ENCODE data around the gene SMARCAL1. TPM values are rescaled to one million over a fixed set of nuclear protein-coding genes. Genes with fewer than 3 reads are reported as not detected.

The SMARCAL1 gene
- 10 to 100 TPM; 29.1 to 35.1 TPM for total RNA-seq
- polyA plus RNA-seq (2013, experiment 1 of 2) = 27.8 TPM
- 26.4 TPM for polyA plus RNA-seq (2013, experiment 2 of 2)
- long read RNA-seq, experiment 1, partial matches to known transcripts = 6 of 12 reads
- long read RNA-seq, experiment 1, other reads (novel, unspliced or antisense) = 6 of 12 reads
- long read RNA-seq, experiment 2, transcript SMARCAL1-201 (18 exons, 3,271 nt) = major isoform, 21 of 60 reads
- long read RNA-seq, experiment 2, transcript SMARCAL1-202 (18 exons, 3,056 nt) = minor isoform, 9 of 60 reads
- long read RNA-seq, experiment 2, partial matches to known transcripts = 7 of 60 reads
- long read RNA-seq, experiment 2, other reads (novel, unspliced or antisense) = 23 of 60 reads
- long read RNA-seq, experiment 3, transcript SMARCAL1-201 (18 exons, 3,271 nt) = major isoform, 115 of 255 reads
- long read RNA-seq, experiment 3, transcript SMARCAL1-202 (18 exons, 3,056 nt) = minor isoform, 56 of 255 reads
- long read RNA-seq, experiment 3, partial matches to known transcripts = 18 of 255 reads
- long read RNA-seq, experiment 3, other reads (novel, unspliced or antisense) = 66 of 255 reads
- long read RNA-seq, experiment 4, partial matches to known transcripts = 0 of 2 reads
- long read RNA-seq, experiment 4, other reads (novel, unspliced or antisense) = 0 of 2 reads

GRCh38 chr2:216412022-216412999, at the start of gene SMARCAL1:
TSS of gene SMARCAL1 (plus strand) at chr2:216412484. CDS start at chr2:216414705, 2,221 bp downstream.
- TF ChIP-seq CTCF (conservative IDR thresholded peaks at IDR 0.05) = no peak
- Histone ChIP-seq H3K9me3 (ENCODE audit: control insufficient read depth, low read length) (no peaks in the 10 kb centered on the region), H3K36me3 (ENCODE audit: control insufficient read depth, insufficient read depth, low read length) (peaks cover 24% of the 10 kb centered on the region), H3K9ac (ENCODE audit: extremely low read depth, low read length, poor library complexity, severe bottlenecking) (peak within 1 kb of the TSS; percentile 61), H3K4me1 (ENCODE audit: control insufficient read depth, insufficient read depth, low read length) (peaks cover 10% of the 10 kb centered on the region), H3K27me3 (ENCODE audit: control insufficient read depth, insufficient read depth, low read length, poor library complexity, severe bottlenecking) (no peaks in the 10 kb centered on the region), H3K4me3 (ENCODE audit: low read length) (peak within 1 kb of the TSS; percentile 95), H3K27ac (ENCODE audit: low read depth, low read length) (peak within 1 kb of the TSS; percentile 54)
- peak within 1 kb of the TSS; percentile 93 for H3K27ac Mint-ChIP-seq
- WGBS, 2 experiments (ENCODE audit: insufficient coverage in 1 of 2, insufficient read length in 1 of 2) = 8 to 15% methylated on average over 26 to 56 of the region's 56 CpGs
- peak; percentile 100 for DNase-seq
- peaks cover 11% of the 10 kb centered on the region for H3K36me3 Mint-ChIP-seq (ENCODE audit: low read depth)
- peaks cover 26% of the 10 kb centered on the region for H3K4me1 Mint-ChIP-seq
- no peaks in the 10 kb centered on the region for H3K9me3 Mint-ChIP-seq
- H3K27me3 Mint-ChIP-seq (ENCODE audit: insufficient read depth) = no peaks in the 10 kb centered on the region
- H3K4me3 Mint-ChIP-seq = peak within 1 kb of the TSS; percentile 95

- H3K4me1 Mint-ChIP-seq = peaks cover 21% of the 10 kb centered on the region
- H3K9me3 Mint-ChIP-seq = no peaks in the 10 kb centered on the region
- peaks cover 31% of the 10 kb centered on the region for H3K27me3 Mint-ChIP-seq (ENCODE audit: insufficient read depth)
- Histone ChIP-seq H3K27ac (ENCODE audit: low read depth, low read length) (no peak overlapping the region), H3K36me3 (ENCODE audit: control insufficient read depth, insufficient read depth, low read length) (no peaks in the 10 kb centered on the region), H3K9ac (ENCODE audit: extremely low read depth, low read length, poor library complexity, severe bottlenecking) (no peak overlapping the region), H3K9me3 (ENCODE audit: control insufficient read depth, low read length) (no peaks in the 10 kb centered on the region), H3K4me1 (ENCODE audit: control insufficient read depth, insufficient read depth, low read length) (peaks cover 10% of the 10 kb centered on the region), H3K27me3 (ENCODE audit: control insufficient read depth, insufficient read depth, low read length, poor library complexity, severe bottlenecking) (no peaks in the 10 kb centered on the region), H3K4me3 (ENCODE audit: low read length) (no peak overlapping the region)
- DNase-seq = no peak
- 76% methylated on average over 2 of the region's 2 CpGs; no CpG with 5 or more reads in 1 of the 2 experiments for WGBS, 2 experiments (ENCODE audit: insufficient coverage in 1 of 2, insufficient read length in 1 of 2)
- no peak overlapping the region for H3K27ac Mint-ChIP-seq
- no peak for TF ChIP-seq CTCF (conservative IDR thresholded peaks at IDR 0.05)
- H3K4me3 Mint-ChIP-seq = no peak overlapping the region
- no peaks in the 10 kb centered on the region for H3K36me3 Mint-ChIP-seq (ENCODE audit: low read depth)
These were observed 49.6 kb upstream of the SMARCAL1 start for GRCh38 chr2:216362730-216363129.

- no peak overlapping the region for H3K27ac Mint-ChIP-seq
- H3K36me3 Mint-ChIP-seq (ENCODE audit: low read depth) = no peaks in the 10 kb centered on the region
- no peaks in the 10 kb centered on the region for H3K27me3 ChIP-seq (ENCODE audit: control insufficient read depth, insufficient read depth, low read length, poor library complexity, severe bottlenecking)
- H3K4me3 Mint-ChIP-seq = no peak overlapping the region
- H3K27ac ChIP-seq (ENCODE audit: low read depth, low read length) = no peak overlapping the region
- 95% methylated on average over 3 of the region's 3 CpGs; no CpG with 5 or more reads in 1 of the 2 experiments for WGBS, 2 experiments (ENCODE audit: insufficient coverage in 1 of 2, insufficient read length in 1 of 2)
- no peak for TF ChIP-seq CTCF (conservative IDR thresholded peaks at IDR 0.05)
- H3K9ac ChIP-seq (ENCODE audit: extremely low read depth, low read length, poor library complexity, severe bottlenecking) = no peak overlapping the region
- H3K4me1 ChIP-seq (ENCODE audit: control insufficient read depth, insufficient read depth, low read length) = peaks cover 13% of the 10 kb centered on the region
- H3K9me3 Mint-ChIP-seq = no peaks in the 10 kb centered on the region
- H3K4me3 ChIP-seq (ENCODE audit: low read length) = no peak overlapping the region
- no peaks in the 10 kb centered on the region for H3K36me3 ChIP-seq (ENCODE audit: control insufficient read depth, insufficient read depth, low read length)
- peaks cover 24% of the 10 kb centered on the region for H3K4me1 Mint-ChIP-seq
- DNase-seq = no peak
- H3K9me3 ChIP-seq (ENCODE audit: control insufficient read depth, low read length) = no peaks in the 10 kb centered on the region
- peaks cover 36% of the 10 kb centered on the region for H3K27me3 Mint-ChIP-seq (ENCODE audit: insufficient read depth)
These were observed 49.1 kb upstream of the SMARCAL1 start for GRCh38 chr2:216363221-216363620.

Data from endodermal cell (in vitro differentiated cells).